ENCODE measurements around the gene DIS3L2.

The DIS3L2 gene

DNA sequence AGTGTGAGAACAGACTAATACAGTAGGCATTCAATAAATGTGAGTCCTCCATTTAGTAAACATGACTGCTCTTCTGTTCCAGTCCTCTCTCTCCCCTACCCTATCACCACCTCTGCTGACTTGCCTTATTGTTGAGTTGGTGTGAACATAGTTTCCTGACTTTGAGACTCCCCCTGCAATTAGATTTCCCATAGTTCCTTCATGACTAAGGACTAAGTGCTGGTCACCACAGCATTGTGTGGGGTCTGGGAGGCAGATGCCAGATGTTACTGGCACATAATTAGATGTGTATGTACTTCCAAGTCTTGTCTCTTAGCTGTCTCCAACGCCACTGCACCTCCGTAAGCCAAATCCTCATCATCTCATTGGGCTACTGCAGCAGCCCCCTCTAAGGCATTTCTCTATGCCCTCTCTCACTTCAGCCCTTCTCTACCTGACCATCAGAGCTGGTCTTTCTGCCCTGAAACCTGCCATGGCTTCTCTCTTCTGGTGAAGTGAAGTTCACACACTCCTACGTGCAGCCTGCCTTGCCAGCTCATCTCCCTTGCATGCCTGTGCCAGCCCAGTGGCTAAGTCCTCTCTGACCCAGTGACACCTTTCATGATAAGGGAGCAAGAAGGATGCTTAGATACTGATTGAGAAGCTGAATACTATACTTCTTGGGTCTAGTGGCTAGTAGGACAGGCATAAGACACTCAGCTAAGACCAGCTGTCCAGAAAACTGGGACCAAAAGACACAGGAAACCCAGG is 335.4 kb downstream of the DIS3L2 start:
- TF ChIP-seq, protein P1, sequence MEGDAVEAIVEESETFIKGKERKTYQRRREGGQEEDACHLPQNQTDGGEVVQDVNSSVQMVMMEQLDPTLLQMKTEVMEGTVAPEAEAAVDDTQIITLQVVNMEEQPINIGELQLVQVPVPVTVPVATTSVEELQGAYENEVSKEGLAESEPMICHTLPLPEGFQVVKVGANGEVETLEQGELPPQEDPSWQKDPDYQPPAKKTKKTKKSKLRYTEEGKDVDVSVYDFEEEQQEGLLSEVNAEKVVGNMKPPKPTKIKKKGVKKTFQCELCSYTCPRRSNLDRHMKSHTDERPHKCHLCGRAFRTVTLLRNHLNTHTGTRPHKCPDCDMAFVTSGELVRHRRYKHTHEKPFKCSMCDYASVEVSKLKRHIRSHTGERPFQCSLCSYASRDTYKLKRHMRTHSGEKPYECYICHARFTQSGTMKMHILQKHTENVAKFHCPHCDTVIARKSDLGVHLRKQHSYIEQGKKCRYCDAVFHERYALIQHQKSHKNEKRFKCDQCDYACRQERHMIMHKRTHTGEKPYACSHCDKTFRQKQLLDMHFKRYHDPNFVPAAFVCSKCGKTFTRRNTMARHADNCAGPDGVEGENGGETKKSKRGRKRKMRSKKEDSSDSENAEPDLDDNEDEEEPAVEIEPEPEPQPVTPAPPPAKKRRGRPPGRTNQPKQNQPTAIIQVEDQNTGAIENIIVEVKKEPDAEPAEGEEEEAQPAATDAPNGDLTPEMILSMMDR (IDR thresholded peaks at IDR 0.05; ENCODE audit: low read depth, low read length) = no peak
- no peak overlapping the region for H3K4me3 ChIP-seq (ENCODE audit: low read depth, low read length)

DNA sequence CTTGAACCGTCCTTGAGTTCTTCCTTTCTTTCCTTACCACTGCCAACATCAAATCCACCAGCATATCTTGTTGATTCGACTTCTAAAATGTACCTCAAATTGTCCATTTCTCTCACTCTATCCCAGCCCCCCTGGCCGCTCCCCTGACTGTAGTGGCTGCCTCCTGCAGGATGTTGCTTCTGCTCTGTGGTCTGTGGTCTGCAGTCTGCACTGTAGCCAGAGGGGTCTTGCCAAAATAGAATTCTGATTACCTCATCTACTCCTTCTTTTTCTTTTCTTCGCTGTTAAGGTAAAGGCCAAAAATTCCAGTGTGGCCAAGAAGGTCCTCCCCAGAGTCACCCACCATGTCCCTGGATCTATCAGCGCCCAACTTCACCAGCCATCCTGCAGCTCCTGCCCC is 337.6 kb downstream of the DIS3L2 start:
- TF ChIP-seq, protein P1 (IDR thresholded peaks at IDR 0.05; ENCODE audit: low read depth, low read length) = no peak
- H3K4me3 ChIP-seq (ENCODE audit: low read depth, low read length) = no peak overlapping the region

DNA sequence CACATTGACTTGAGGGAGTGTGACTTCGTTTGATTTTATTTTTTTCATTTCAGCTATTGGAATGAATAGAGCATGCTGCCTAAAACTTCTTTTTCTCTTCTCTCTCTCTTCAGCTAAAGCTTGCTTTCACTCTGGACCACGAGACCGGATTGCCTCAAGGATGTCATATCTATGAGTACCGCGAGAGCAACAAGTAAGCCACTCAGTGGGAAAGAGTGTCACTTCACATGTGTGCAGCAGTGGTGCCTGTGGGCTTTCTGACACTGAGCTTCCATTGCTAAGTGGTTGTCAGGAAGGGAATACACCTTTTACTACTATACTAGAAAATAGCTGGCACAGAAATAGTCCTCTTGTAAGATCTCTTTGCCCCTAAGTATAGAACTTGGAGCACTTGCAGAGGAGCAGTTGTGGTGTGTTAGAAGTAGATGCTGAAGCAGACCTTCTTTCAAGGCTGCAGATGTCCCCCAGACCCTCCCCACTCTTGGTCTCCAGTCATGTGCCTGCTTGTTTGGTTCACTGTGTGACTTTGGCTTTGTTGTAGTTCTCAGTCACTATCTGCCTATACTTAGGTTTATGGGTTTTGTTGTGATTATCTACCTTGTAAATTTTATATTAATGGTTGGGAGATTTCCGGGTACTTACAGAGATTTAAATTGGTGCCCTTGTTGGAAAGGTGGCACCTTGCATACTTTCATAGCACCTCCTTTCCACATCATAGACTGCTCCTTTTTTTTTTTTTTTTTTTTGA is 338.6 kb downstream of the DIS3L2 start:
- TF ChIP-seq, protein P1 (IDR thresholded peaks at IDR 0.05; ENCODE audit: low read depth, low read length) = no peak
- H3K4me3 ChIP-seq (ENCODE audit: low read depth, low read length) = no peak overlapping the region

DNA sequence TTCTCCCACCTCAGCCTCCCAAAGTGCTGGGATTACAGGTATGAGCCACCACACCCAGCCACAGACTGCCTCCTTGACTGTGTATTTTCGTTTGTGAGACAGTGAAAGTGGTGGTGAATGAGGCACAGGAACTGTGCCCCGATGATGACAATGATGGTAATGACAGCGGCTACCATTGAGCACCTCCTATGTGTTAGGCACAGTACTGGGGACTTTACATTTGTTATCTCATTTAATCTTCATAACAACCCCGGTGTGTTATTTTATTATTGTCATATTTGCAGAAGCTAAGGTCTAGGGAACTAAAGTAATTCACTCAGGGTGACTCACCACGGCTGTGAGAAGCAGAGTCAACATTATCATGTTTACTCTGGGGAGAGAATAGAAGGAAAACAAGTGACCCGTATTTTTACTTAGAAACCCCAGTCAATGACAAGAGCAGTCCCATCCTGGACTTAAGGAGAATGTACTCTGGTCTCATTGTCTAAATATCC is 339.4 kb downstream of the DIS3L2 start:
- TF ChIP-seq, protein P1 (IDR thresholded peaks at IDR 0.05; ENCODE audit: low read depth, low read length) = no peak
- no peak overlapping the region for H3K4me3 ChIP-seq (ENCODE audit: low read depth, low read length)

DNA sequence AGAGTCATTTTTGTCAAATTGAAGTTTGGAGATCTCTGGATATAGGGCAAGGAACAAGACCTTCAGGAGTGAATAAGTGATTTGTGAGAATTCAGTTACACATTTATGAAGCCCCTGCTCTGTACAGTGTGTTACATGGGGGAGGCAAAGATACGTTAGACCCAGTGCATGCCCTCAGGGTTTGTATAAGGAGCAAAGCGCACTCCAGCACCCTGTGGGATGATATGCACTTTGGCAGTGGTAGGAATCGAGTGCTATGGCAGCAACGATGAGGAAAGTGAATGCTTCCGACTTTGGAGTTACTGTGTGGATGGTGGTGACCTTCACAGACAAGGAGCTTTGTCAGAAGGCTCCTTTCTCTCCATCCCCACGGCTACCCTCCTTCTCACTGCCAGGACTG is 342.7 kb downstream of the DIS3L2 start:
- no peak overlapping the region for H3K4me3 ChIP-seq (ENCODE audit: low read depth, low read length)
- TF ChIP-seq, protein P1 (IDR thresholded peaks at IDR 0.05; ENCODE audit: low read depth, low read length) = no peak

DNA sequence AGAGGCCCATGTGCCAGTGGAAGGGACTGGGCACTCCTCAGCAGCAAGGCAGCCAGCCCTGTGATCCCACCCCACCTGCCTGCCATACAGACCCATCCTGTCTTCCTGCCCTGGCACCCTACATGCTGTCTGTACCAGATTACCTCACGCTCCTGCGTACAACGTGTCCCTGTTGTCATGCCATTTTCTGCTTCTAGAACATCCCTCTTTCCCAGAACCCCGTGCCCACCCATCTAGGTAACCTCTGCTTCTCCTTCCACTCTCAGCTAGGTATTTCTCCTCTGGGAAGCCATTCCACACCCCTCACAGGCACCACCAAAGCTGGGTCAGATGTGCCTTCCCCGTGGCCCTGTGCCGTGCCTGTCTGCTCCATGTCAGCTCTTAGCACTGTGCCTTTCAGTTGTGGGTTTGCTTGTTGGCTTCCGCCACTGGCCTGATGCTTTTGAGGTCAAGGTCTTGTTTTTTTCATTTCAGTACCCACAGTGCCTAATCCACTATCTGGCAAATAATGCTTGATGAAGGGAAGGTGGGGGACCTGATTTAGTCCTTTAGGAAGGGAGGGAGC is 345.3 kb downstream of the DIS3L2 start:
- TF ChIP-seq, protein P1 (IDR thresholded peaks at IDR 0.05; ENCODE audit: low read depth, low read length) = no peak
- no peak overlapping the region for H3K4me3 ChIP-seq (ENCODE audit: low read depth, low read length)

DNA sequence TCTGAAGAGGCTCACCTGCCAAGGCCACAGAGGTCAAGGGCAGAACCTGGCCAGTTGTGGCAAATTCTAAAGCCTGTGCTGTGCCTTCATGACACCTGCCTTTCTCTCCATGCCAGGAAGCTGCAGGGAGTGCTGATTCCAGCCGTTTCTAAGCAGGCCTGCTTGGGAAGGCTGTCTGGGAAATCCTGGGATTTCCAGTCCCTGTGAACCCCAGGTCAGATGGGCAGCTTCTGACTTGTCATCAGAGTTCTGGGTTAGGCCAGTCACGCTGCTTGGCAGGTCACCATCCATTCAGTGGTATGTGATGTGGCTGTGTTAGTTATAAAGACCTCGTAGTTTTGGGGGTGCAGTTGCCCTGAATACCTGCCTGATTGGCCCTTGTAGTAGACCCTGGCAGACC is 346.3 kb downstream of the DIS3L2 start:
- TF ChIP-seq, protein P1 (IDR thresholded peaks at IDR 0.05; ENCODE audit: low read depth, low read length) = no peak
- H3K4me3 ChIP-seq (ENCODE audit: low read depth, low read length) = no peak overlapping the region

Measured in WI38 (cell line).